ENCODE data around the gene CD93.

GRCh38 chr20:23047001-23047737, 39.0 kb downstream of the CD93 start:
- TF ChIP-seq POLR2AphosphoS5 (IDR thresholded peaks at IDR 0.05) (no peak), CTCF (IDR thresholded peaks at IDR 0.05) (no peak)
